Pons (tissue), 1 donor: ENCODE data around the gene TMEM184C.

Source experiments
- DNase-seq: peaks from one replicate; pipeline ENCODE4 v3.0.0-alpha.2; 2016; ENCODE audit warnings: low spot score

The TMEM184C gene

GRCh38 chr4:147617173-147617840 is at the start of gene TMEM184C:
Gene TMEM184C, plus strand, starts transcription at chr4:147617397. Its CDS starts 560 bp downstream, at chr4:147617957.
- peak; percentile 98 for DNase-seq

DNA sequence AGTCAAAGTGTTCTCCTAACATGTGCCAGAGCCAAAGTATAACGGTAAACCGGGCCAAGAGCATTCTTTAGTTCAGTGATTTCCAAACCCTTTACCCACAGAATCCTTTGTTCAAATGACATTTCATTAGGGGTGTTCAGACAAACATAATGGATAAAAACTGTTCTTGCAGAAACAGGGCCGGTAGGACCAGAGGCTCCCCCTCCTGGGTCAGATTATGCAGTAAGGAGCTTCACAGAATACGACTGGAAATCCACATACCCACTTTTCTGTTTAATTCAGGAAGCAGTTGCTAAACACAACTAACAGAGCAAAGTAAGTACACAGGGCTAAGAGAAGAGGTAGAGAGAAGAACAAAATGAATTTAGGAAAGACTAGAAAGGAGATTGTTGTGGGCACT is 46.6 kb upstream of the TMEM184C start:
- DNase-seq: no peak

DNA sequence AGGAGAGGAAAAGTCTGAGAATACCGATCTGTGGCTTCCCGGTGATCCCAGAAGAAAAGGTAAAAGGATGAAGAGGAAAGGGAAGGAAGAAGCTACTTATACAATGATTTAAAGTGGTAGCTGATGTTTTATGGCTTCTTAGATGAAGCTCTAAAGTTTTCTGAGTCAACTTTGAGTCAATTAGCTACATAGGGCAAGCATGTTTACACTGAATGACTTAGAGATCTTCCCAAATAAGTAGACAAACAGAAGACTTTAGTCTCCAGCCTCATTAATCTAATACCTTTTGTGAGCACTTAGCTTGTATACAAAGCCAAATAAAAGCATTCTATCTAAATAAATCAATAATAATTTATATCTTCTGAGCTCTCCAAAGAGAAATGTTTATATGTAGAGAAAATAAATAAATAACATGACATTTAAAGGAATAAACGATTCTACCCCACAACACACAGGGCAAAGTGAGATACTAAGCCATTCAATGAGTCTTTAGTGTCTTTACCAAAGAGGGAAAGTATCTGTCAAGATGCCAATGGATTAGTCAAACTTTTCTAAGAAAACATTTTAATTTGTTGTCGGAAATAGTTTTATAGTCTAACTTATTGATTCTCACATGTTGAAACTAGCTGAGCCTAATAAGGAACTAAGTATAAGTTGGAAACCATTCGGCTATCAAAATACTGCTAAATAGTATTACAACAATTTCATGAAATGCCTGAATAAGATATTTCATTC is 46.0 kb upstream of the TMEM184C start:
- DNase-seq: no peak

DNA sequence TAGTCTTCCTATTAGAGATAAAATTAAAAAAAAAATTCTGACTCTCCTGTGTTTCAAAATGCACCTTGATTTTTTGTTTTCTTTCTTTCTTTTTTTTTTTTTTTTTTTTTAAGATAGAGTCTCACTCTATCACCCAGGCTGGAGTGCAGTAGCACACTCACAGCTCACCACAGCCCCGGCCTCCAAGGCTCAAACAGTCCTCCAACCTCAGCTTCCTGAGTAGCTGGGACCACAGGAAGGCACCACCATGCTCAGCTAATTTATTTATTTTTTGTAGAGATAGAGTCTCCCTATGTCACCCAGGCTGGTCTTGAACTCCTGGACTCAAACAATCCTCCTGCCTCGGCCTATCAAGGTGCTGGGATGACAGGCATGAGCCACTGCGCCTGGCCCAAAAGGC is 41.1 kb upstream of the TMEM184C start:
- DNase-seq: no peak

DNA sequence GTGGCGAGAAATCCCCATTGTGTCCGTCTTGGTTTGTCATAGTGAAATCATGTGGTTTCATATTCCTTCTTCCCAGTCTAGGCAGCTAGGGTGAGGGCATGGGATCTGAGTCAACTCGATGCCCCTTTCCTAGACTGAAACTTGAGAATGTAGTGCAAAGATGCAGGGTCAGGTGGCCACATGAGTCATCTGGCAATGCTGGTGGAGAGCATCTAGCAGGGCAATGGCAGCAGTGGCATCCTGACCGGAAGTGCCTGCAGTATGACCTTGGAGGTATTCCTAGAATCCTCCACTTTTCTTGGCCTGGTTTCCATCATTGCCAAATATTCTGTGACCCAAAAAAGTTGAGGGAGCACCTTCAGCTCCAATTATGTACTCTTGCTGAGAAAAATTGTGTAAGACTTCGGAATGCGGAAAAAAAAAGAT is 39.1 kb upstream of the TMEM184C start:
- DNase-seq: no peak

DNA sequence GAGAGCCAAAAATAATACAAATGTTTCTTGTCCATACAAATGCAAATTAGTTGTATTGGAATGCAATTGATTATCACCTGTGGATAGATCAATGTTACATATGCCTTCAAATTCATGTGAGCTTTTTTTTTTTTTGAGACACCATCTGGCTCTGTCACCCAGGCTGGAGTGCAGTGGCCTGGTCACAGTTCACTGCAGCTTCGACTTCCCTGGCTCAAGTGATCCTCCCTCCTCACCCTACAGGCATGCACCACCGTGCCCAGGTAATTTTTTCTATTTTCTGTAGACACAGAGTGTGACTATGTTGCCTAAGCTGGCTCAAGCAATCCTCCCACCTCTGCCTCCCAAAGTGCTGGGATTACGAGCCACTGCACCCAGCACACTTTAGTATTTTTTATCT is 38.6 kb upstream of the TMEM184C start:
- DNase-seq: no peak

DNA sequence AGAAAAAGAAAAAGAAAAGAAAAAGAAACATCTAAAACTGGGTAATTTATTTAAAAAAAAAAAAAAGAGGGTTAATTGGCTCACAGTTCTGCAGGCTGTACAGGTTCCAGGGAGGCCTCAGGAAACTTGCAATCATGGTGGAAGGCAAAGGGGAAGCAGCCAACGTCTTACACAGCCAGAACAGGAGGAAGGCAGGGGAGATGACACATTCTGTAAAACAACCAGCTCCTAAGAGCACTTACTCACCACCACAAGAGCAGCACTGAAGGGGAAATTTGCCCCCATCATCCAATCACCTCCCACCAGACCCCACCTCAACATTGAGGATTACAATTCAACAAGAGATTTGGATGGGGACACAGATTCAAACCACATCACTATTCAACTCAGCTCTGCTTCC is 36.8 kb upstream of the TMEM184C start:
- no peak for DNase-seq

GRCh38 chr4:147581606-147582350 is 35.4 kb upstream of the TMEM184C start:
- no peak for DNase-seq

GRCh38 chr4:147582386-147583060 is 34.7 kb upstream of the TMEM184C start:
- DNase-seq: no peak

DNA sequence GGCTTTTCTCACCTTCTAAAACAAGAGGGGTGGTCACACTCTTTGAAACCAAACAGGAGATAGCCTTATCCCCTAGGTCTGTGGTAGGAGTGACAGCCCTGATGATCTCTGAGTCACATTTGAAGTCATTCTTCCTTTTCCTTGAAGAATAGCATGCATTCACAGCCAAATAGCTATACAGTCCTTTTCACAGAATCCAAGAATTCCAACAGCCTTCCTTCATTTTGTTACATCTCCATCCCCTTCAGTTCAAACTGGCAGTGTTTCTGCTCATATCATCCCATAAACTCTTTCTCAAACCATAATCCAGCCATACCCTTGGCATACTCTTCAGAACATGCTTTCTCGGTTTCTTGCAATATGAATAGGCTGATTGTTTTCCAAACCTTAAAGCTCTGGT is 33.3 kb upstream of the TMEM184C start:
- no peak for DNase-seq

DNA sequence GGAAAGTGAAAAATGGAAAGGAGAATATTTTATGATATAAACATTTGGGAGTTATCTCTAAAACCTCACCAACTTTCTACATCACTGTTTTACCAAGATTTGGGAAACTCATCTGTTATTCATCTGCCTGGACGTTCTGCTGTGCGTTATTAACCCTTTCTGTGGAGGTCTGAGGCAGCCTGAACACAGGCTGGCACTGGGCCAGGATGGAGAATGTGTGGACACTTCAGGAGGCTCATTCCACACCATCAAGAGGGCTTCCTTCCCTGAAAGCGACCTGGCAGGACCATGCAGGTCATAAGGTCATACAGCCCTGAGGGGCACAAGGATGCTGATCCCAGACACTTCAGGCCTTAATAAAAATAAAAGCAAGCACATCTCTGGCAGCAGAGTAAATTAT is 31.2 kb upstream of the TMEM184C start:
- no peak for DNase-seq

DNA sequence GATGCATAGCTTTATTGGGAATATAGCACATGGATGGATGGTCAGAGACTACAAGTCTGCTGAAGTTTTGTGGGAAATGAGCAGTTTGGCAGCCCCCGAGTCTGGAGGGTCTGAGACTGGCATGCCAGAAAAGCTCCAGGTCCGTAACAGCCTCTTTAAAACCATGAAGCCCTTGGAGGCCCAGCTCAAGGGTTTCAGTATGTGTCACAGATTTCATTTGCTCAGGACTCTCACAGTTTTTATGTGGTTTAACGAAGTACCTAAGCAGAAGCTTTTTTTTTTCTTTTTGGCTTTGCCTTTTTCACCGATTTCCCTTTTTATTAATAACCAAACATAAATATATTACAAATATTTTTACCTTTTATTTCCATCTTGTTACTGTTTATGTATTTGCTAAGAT is 30.6 kb upstream of the TMEM184C start:
- DNase-seq: no peak

DNA sequence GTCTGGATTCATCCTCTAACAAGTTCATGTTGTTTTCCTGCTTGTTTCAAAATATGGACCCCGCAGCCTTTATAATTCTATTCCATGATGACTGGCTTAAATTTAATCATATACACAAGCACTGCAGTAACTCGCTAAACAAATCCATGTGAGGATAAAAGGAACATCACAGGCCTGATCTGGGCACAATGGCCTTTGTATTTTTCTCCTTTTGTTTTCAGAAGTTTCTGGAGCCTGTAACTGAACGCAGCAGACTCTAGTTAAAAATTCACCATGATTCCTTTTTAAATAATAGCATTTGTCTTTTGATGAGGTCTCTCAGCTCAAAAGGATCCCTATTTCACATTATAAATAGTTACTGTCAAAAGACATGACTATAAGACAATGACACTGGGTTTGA is 30.2 kb upstream of the TMEM184C start:
- DNase-seq: peak; percentile 87

DNA sequence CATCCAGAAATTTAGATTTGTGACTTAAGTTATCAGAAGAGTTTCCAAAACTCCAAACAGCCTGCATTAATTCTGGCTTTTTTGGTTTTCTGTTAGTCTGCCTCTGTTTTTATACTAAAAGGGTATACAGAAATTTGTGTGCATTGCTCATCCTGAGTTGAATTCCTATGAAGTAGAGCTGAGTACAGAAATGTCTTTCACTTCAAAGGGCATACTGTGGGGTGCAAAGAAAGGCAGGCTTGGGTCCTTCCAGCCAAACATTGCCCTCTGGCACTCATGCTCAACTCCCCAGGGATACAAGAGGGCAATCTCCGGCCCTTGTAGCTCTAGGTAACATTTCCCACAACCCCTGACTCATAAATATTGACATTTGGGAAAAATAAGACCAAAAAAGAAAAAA is 27.6 kb upstream of the TMEM184C start:
- DNase-seq: peak; percentile 44

DNA sequence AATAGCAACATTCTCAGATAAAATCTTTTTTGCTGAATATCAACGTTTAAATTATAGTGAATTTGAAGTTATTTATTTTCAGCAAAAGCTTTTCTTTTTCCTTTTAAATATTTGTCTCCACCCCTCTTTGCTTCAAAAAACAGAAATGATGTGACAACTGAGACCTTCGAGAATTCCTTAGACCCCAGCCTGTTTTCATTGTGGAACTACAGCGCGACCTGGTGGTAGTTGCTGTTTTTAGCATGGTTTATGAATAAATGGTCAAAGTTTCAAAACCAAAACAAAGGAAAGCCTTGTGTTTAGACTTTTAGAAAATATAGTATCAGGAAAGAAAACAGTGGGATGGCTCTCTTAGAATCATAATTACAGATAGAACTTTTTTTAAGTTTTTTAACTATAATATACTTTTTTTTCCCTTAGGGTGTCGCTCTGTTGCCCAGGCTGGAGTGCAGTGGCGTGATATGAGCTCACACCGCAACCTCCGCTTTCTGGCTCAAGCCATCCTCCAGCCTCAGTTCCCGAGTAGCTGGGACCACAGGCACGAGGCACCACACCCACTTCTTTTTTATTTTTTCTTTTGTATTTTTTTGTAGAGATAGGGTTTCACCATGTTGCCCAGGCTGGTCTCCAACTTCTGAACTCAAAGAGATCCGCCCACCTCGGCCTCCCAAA is 26.8 kb upstream of the TMEM184C start:
- DNase-seq: peak; percentile 92

DNA sequence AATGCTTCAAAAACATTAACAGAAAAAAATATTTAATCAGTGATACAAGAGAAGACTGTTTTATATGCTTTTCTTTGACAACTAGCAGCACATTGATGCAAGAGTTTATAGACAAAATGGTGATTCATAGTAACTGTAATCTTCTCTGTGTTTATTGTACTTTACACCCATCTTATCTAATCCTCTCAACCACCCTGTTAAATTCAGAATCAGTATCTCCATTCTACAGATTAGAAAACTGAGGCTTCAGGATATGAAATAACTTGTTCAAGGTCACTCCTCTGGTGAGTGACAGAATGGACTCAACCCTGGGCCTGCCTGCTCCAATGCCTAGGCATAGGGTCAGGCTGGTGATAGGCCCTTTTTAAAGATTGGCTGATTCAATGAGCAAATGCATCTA is 26.1 kb upstream of the TMEM184C start:
- no peak for DNase-seq

DNA sequence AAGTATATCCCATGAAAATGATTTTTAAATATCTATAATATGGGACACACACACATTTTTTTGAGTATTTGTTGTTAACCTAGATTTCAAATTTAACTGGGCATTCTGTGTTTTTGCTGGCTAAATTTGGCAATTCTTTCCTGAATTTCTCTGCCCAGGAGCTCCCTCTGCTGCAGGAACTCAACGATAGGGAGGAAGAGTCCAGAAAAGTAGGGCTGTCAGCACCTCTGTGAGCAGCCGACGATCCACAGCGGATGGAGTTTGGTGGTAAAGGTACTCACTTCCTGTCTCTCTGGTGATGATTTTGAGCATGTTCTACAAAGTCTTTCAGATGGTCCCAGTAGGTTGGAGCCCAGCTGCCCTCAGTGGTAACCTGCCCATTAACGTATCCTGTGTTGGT is 23.1 kb upstream of the TMEM184C start:
- no peak for DNase-seq

DNA sequence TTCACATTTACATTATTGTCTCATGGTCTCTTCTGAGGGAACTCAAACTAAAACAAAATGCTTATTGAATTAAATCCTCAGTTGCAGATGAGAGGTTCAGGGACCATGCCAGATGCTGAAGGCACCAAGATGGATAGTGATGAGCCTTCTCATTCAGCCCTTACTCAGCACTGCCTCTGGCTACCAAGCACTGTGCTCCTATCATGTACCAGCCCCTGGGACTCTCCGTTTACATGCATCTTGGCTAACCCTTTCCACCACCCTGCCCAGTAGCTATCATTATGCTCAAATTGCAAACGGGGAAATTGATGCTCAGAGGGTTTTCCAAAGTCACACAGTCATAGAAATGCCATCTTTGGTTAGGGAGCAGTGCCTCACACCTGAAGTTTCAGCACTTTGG is 22.6 kb upstream of the TMEM184C start:
- no peak for DNase-seq

DNA sequence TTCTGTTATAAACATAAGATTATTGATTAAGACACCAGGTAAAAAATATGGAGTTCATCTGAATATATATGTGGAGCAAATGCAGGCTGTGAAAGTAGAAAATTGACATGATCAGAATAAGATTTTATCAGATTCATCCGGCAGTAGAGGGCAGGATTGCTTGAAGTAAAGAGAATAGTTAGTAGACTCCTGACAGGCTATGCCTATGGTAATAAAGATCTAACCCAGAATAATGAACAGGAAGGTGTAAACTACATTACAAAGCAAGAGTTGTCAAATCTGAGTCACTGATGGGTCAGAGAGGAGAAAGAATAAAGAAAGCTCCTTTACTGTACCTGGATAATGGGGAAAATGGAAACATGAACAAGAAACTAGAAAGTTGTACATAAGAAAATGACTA is 20.8 kb upstream of the TMEM184C start:
- peak; percentile 31 for DNase-seq

GRCh38 chr4:147596981-147597380 is 20.2 kb upstream of the TMEM184C start:
- DNase-seq: no peak

DNA sequence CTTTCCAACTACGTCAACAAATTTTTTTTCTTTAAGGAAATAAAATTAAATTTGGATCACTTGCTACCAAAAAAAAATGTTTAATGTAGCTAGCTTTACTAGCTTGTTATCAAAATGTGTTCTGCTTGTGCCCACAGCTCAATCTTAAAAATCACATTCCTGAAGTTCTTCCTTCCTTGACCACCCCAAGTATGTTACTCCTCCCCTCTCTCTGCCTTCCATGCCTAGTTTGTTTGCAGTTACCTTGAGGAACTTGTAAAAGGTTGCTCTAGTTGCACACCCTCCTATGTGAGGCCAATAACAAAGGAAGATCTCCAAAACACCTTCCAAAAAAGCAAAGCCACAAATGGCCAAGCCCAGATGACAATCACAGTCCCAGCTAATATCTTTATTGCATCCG is 19.6 kb upstream of the TMEM184C start:
- no peak for DNase-seq

DNA sequence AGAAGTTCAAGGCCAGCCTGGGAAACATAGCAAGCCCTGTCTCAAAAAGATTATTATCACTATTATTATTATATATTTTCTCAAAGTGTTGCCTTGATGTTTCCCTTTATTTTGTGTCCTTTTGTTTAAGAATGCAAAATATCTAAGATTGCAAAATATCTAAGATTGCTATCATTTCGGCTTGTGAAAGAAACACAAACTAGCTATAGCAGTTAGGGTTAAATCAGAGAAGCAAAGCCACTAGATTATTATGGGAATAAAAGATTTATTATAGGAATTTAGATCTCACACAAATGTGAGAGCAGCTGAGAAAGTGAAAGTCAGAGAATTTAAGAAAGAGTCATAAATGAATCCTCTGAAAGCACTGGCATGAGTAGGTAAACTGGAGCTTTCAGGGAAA is 18.0 kb upstream of the TMEM184C start:
- no peak for DNase-seq
